SU-DHL-6 (cell line): ENCODE data around the gene WWOX.

Experiments used
- EZH2phosphoT487 ChIP-seq: fragments of 200-600 bp; sonication (generic), shearing (Covaris generic); conservative IDR thresholded peaks from 2 replicates; pipeline ENCODE4 v1.6.1; 2018; ENCODE audit warnings: mild to moderate bottlenecking, antibody characterized with exemption, low read length, moderate library complexity, mixed read lengths
- TF ChIP-seq, protein P1 (sequence below): fragments of 200-600 bp; sonication (generic); IDR thresholded peaks from one replicate; pipeline ENCODE4 v1.5.1; 2017; ENCODE audit warnings: antibody characterized with exemption, mild to moderate bottlenecking, low read length, moderate library complexity; ENCODE audit not compliant: insufficient read depth, poor library complexity, severe bottlenecking

DNA sequence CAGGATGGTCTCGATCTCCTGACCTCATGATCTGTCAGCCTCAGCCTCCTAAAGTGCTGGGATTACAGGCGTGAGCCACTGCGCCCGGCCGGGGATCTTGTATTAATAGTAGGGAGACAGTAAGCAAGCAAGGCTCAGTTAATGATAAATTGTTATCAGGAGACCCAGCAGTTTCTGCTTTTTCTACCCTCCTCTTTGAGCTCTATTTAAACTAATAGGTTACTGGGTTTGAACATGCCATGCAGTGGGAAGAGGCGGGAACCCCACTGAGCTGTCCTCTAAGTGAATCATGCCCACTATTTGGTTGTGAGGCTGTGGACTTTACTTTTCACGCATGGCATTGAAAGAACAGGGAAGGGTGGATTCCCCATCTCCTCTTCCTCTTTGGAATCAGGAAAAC lies 223.9 kb downstream of the WWOX start:
- TF ChIP-seq, protein P1, sequence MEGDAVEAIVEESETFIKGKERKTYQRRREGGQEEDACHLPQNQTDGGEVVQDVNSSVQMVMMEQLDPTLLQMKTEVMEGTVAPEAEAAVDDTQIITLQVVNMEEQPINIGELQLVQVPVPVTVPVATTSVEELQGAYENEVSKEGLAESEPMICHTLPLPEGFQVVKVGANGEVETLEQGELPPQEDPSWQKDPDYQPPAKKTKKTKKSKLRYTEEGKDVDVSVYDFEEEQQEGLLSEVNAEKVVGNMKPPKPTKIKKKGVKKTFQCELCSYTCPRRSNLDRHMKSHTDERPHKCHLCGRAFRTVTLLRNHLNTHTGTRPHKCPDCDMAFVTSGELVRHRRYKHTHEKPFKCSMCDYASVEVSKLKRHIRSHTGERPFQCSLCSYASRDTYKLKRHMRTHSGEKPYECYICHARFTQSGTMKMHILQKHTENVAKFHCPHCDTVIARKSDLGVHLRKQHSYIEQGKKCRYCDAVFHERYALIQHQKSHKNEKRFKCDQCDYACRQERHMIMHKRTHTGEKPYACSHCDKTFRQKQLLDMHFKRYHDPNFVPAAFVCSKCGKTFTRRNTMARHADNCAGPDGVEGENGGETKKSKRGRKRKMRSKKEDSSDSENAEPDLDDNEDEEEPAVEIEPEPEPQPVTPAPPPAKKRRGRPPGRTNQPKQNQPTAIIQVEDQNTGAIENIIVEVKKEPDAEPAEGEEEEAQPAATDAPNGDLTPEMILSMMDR, result no peak
- no peak for TF ChIP-seq EZH2phosphoT487
